WTC11 (cell line): Measurements from ENCODE around the gene RYR2. TPM values are rescaled to one million over a fixed set of nuclear protein-coding genes. Genes with fewer than 3 reads are reported as not detected.

Experiments
- ATAC-seq: fragments of 200-7000 bp; cut with Tn5 transposase; 2 replicates; pipeline ENCODE4 v1.10.0; 2021; ENCODE audit warnings: mild to moderate bottlenecking, moderate library complexity
- CTCF ChIA-PET: fragments of 300-600 bp; sonication (Branson Sonifier 250); formaldehyde crosslinking; loops from one replicate; lab custom pipeline; 2021; ENCODE audit warnings: antibody characterized with exemption; lab: Charles Lee
- POLR2A ChIA-PET: fragments of 350-600 bp; sonication (Branson Sonifier 250); formaldehyde crosslinking; loops from one replicate; lab custom pipeline; 2021; ENCODE audit warnings: antibody characterized with exemption; lab: Charles Lee
- DNase-seq: peaks from one replicate; pipeline ENCODE4 v3.0.0; 2021; ENCODE audit warnings: low spot score
- H3K27ac Mint-ChIP-seq: 2 replicates; pipeline ENCODE4 v1.8.0; 2021; ENCODE audit warnings: mixed read lengths
- H3K27me3 Mint-ChIP-seq: 2 replicates; pipeline ENCODE4 v1.8.0; 2021; ENCODE audit warnings: low read depth, mild to moderate bottlenecking, moderate library complexity, mixed read lengths
- H3K36me3 Mint-ChIP-seq: 2 replicates; pipeline ENCODE4 v1.8.0; 2021; ENCODE audit warnings: mixed read lengths
- H3K4me1 Mint-ChIP-seq: 2 replicates; pipeline ENCODE4 v1.8.0; 2022; ENCODE audit warnings: mixed read lengths
- H3K4me3 Mint-ChIP-seq: 2 replicates; pipeline ENCODE4 v1.8.0; 2021; ENCODE audit warnings: mild to moderate bottlenecking, moderate library complexity, mixed read lengths
- H3K9me3 Mint-ChIP-seq: 2 replicates; pipeline ENCODE4 v1.8.0; 2021; ENCODE audit warnings: mixed read lengths
- ELF4 ChIP-seq: sonication (generic); formaldehyde crosslinking; IDR thresholded peaks from 2 replicates; pipeline ENCODE4 v1.8.1; 2022; ENCODE audit warnings: low read depth, mild to moderate bottlenecking, moderate library complexity, missing genetic modification reagents
- GRHL2 ChIP-seq: fragments of 250-450 bp; sonication (Bioruptor Pico); IDR thresholded peaks from 2 replicates; pipeline ENCODE4 v1.8.0; 2022; ENCODE audit warnings: mild to moderate bottlenecking, moderate library complexity; ENCODE audit not compliant: insufficient replicate concordance, severe bottlenecking
- IRF2 ChIP-seq: sonication (generic); formaldehyde crosslinking; IDR thresholded peaks from 2 replicates; pipeline ENCODE4 v1.8.0; 2022; ENCODE audit warnings: low read depth, missing genetic modification reagents, borderline replicate concordance
- JAZF1 ChIP-seq: fragments of 250-450 bp; sonication (Bioruptor Pico); IDR thresholded peaks from 2 replicates; pipeline ENCODE4 v1.9.0; 2021; ENCODE audit warnings: moderate library complexity, mild to moderate bottlenecking, inconsistent platforms
- TCF7 ChIP-seq: sonication (generic); formaldehyde crosslinking; IDR thresholded peaks from 2 replicates; pipeline ENCODE4 v1.8.0; 2022; ENCODE audit warnings: mild to moderate bottlenecking, low read depth, missing genetic modification reagents, moderate library complexity
- TEAD4 ChIP-seq: sonication (generic); formaldehyde crosslinking; IDR thresholded peaks from 2 replicates; pipeline ENCODE4 v1.8.0; 2022; ENCODE audit warnings: mild to moderate bottlenecking, missing genetic modification reagents
- total RNA-seq: library from RNA; stranded (reverse); gene quantifications from 3 replicates; pipeline ENCODE4 v1.2.3, GENCODE V29; 2021
- TF ChIP-seq, protein P1 (sequence below): sonication (generic); formaldehyde crosslinking; IDR thresholded peaks from 2 replicates; pipeline ENCODE4 v1.8.0; 2023; ENCODE audit warnings: missing genetic modification reagents, mild to moderate bottlenecking, borderline replicate concordance
- TF ChIP-seq, protein P2 (sequence below): sonication (generic); formaldehyde crosslinking; IDR thresholded peaks from 2 replicates; pipeline ENCODE4 v1.8.0; 2022; ENCODE audit warnings: mild to moderate bottlenecking, missing genetic modification reagents
- TF ChIP-seq, protein P3 (sequence below): sonication (generic); formaldehyde crosslinking; conservative IDR thresholded peaks from 2 replicates; pipeline ENCODE4 v1.8.1; 2022; ENCODE audit warnings: mild to moderate bottlenecking, missing genetic modification reagents
- TF ChIP-seq, protein P4 (sequence below): sonication (generic); formaldehyde crosslinking; IDR thresholded peaks from 2 replicates; pipeline ENCODE4 v1.8.1; 2023; ENCODE audit warnings: mild to moderate bottlenecking, missing genetic modification reagents
- TF ChIP-seq, protein P5 (sequence below): sonication (generic); formaldehyde crosslinking; IDR thresholded peaks from 2 replicates; pipeline ENCODE4 v1.8.1; 2023; ENCODE audit warnings: mild to moderate bottlenecking, missing genetic modification reagents
- TF ChIP-seq, protein P6 (sequence below): fragments of 250-450 bp; sonication (Bioruptor Pico); IDR thresholded peaks from 2 replicates; pipeline ENCODE4 v1.9.0; 2021; ENCODE audit warnings: mild to moderate bottlenecking, borderline replicate concordance
- TF ChIP-seq, protein P7 (sequence below): fragments of 200-600 bp; IDR thresholded peaks from 2 replicates; pipeline ENCODE4 v1.8.0; 2022; ENCODE audit warnings: antibody characterized with exemption
- TF ChIP-seq, protein P8 (sequence below): sonication (generic); formaldehyde crosslinking; IDR thresholded peaks from 2 replicates; pipeline ENCODE4 v1.8.1; 2023; ENCODE audit warnings: mild to moderate bottlenecking, moderate library complexity, missing genetic modification reagents

The RYR2 gene
- total RNA-seq, 1 experiment from 2014 or later: 7.9 TPM

DNA sequence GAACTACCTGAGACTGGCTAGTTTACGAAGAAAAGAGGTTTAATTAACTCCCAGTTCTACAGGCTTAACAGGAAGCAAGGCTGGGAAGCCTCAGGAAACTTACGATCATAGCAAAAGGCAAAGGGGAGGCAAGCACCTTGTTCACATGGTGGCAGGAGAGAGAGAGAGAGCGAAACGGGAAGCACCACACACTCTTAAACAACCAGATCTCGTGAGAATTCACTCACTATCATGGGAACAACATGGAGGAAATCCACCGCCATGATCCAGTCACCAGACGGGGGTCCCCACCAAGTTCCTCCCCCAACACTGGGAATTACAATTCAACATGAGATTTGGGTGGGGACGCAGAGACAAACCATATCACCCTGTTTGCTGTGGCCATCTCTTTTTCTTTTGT is 49.5 kb upstream of the RYR2 start:
- TF ChIP-seq, protein P1, sequence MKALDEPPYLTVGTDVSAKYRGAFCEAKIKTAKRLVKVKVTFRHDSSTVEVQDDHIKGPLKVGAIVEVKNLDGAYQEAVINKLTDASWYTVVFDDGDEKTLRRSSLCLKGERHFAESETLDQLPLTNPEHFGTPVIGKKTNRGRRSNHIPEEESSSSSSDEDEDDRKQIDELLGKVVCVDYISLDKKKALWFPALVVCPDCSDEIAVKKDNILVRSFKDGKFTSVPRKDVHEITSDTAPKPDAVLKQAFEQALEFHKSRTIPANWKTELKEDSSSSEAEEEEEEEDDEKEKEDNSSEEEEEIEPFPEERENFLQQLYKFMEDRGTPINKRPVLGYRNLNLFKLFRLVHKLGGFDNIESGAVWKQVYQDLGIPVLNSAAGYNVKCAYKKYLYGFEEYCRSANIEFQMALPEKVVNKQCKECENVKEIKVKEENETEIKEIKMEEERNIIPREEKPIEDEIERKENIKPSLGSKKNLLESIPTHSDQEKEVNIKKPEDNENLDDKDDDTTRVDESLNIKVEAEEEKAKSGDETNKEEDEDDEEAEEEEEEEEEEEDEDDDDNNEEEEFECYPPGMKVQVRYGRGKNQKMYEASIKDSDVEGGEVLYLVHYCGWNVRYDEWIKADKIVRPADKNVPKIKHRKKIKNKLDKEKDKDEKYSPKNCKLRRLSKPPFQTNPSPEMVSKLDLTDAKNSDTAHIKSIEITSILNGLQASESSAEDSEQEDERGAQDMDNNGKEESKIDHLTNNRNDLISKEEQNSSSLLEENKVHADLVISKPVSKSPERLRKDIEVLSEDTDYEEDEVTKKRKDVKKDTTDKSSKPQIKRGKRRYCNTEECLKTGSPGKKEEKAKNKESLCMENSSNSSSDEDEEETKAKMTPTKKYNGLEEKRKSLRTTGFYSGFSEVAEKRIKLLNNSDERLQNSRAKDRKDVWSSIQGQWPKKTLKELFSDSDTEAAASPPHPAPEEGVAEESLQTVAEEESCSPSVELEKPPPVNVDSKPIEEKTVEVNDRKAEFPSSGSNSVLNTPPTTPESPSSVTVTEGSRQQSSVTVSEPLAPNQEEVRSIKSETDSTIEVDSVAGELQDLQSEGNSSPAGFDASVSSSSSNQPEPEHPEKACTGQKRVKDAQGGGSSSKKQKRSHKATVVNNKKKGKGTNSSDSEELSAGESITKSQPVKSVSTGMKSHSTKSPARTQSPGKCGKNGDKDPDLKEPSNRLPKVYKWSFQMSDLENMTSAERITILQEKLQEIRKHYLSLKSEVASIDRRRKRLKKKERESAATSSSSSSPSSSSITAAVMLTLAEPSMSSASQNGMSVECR: no peak
- TF ChIP-seq, protein P2, sequence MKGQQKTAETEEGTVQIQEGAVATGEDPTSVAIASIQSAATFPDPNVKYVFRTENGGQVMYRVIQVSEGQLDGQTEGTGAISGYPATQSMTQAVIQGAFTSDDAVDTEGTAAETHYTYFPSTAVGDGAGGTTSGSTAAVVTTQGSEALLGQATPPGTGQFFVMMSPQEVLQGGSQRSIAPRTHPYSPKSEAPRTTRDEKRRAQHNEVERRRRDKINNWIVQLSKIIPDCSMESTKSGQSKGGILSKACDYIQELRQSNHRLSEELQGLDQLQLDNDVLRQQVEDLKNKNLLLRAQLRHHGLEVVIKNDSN (CRISPR knock-in tag): no peak
- TF ChIP-seq, protein P3, sequence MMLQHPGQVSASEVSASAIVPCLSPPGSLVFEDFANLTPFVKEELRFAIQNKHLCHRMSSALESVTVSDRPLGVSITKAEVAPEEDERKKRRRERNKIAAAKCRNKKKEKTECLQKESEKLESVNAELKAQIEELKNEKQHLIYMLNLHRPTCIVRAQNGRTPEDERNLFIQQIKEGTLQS (CRISPR knock-in tag): no peak
- TF ChIP-seq, protein P4, sequence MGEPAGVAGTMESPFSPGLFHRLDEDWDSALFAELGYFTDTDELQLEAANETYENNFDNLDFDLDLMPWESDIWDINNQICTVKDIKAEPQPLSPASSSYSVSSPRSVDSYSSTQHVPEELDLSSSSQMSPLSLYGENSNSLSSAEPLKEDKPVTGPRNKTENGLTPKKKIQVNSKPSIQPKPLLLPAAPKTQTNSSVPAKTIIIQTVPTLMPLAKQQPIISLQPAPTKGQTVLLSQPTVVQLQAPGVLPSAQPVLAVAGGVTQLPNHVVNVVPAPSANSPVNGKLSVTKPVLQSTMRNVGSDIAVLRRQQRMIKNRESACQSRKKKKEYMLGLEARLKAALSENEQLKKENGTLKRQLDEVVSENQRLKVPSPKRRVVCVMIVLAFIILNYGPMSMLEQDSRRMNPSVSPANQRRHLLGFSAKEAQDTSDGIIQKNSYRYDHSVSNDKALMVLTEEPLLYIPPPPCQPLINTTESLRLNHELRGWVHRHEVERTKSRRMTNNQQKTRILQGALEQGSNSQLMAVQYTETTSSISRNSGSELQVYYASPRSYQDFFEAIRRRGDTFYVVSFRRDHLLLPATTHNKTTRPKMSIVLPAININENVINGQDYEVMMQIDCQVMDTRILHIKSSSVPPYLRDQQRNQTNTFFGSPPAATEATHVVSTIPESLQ (CRISPR knock-in tag): no peak
- TF ChIP-seq ELF4 (CRISPR knock-in tag): no peak
- TF ChIP-seq, protein P5, sequence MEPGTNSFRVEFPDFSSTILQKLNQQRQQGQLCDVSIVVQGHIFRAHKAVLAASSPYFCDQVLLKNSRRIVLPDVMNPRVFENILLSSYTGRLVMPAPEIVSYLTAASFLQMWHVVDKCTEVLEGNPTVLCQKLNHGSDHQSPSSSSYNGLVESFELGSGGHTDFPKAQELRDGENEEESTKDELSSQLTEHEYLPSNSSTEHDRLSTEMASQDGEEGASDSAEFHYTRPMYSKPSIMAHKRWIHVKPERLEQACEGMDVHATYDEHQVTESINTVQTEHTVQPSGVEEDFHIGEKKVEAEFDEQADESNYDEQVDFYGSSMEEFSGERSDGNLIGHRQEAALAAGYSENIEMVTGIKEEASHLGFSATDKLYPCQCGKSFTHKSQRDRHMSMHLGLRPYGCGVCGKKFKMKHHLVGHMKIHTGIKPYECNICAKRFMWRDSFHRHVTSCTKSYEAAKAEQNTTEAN (CRISPR knock-in tag): no peak
- TF ChIP-seq, protein P6, sequence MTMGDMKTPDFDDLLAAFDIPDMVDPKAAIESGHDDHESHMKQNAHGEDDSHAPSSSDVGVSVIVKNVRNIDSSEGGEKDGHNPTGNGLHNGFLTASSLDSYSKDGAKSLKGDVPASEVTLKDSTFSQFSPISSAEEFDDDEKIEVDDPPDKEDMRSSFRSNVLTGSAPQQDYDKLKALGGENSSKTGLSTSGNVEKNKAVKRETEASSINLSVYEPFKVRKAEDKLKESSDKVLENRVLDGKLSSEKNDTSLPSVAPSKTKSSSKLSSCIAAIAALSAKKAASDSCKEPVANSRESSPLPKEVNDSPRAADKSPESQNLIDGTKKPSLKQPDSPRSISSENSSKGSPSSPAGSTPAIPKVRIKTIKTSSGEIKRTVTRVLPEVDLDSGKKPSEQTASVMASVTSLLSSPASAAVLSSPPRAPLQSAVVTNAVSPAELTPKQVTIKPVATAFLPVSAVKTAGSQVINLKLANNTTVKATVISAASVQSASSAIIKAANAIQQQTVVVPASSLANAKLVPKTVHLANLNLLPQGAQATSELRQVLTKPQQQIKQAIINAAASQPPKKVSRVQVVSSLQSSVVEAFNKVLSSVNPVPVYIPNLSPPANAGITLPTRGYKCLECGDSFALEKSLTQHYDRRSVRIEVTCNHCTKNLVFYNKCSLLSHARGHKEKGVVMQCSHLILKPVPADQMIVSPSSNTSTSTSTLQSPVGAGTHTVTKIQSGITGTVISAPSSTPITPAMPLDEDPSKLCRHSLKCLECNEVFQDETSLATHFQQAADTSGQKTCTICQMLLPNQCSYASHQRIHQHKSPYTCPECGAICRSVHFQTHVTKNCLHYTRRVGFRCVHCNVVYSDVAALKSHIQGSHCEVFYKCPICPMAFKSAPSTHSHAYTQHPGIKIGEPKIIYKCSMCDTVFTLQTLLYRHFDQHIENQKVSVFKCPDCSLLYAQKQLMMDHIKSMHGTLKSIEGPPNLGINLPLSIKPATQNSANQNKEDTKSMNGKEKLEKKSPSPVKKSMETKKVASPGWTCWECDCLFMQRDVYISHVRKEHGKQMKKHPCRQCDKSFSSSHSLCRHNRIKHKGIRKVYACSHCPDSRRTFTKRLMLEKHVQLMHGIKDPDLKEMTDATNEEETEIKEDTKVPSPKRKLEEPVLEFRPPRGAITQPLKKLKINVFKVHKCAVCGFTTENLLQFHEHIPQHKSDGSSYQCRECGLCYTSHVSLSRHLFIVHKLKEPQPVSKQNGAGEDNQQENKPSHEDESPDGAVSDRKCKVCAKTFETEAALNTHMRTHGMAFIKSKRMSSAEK: no peak
- no peak for TF ChIP-seq TEAD4 (CRISPR knock-in tag)
- no peak for TF ChIP-seq IRF2 (CRISPR knock-in tag)
- TF ChIP-seq, all 79 proteins: peak for 0
- no peak for DNase-seq
- peaks cover 35% of the 10 kb centered on the region for H3K9me3 Mint-ChIP-seq
- no peak for ATAC-seq
- H3K4me3 Mint-ChIP-seq: no peak overlapping the region
- ChIA-PET POLR2A (no interaction called here), CTCF (no interaction called here)
- peak overlapping the region; percentile 93; the same call in 1 of the 2 replicates for H3K27ac Mint-ChIP-seq
- H3K36me3 Mint-ChIP-seq: peaks cover 21% of the 10 kb centered on the region
- H3K4me1 Mint-ChIP-seq: peaks cover under 1% of the 10 kb centered on the region
- H3K27me3 Mint-ChIP-seq: peaks cover 7% of the 10 kb centered on the region; the same call in 1 of the 2 replicates

DNA sequence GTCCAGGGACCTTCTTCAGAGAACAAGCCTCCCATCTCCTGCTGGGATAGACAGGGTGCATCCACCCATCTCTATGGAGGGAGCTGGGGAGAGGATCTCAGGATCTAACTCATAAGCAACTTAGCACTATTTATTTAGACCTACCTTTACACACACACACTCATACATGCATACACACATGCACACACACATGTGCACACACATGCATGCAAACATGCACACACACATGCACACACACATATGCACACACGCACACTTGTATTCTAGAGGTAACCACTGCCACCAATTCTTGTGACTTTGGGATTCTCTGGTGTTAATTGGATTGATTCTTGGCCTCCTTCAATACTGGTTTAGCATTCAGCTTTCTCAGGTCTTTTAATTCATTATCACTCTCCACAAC is 47.5 kb upstream of the RYR2 start:
- no peak for TF ChIP-seq GRHL2
- TF ChIP-seq, protein P7, sequence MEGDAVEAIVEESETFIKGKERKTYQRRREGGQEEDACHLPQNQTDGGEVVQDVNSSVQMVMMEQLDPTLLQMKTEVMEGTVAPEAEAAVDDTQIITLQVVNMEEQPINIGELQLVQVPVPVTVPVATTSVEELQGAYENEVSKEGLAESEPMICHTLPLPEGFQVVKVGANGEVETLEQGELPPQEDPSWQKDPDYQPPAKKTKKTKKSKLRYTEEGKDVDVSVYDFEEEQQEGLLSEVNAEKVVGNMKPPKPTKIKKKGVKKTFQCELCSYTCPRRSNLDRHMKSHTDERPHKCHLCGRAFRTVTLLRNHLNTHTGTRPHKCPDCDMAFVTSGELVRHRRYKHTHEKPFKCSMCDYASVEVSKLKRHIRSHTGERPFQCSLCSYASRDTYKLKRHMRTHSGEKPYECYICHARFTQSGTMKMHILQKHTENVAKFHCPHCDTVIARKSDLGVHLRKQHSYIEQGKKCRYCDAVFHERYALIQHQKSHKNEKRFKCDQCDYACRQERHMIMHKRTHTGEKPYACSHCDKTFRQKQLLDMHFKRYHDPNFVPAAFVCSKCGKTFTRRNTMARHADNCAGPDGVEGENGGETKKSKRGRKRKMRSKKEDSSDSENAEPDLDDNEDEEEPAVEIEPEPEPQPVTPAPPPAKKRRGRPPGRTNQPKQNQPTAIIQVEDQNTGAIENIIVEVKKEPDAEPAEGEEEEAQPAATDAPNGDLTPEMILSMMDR: no peak
- TF ChIP-seq TCF7: no peak
- TF ChIP-seq JAZF1 (CRISPR knock-in tag): no peak
- TF ChIP-seq, protein P8, sequence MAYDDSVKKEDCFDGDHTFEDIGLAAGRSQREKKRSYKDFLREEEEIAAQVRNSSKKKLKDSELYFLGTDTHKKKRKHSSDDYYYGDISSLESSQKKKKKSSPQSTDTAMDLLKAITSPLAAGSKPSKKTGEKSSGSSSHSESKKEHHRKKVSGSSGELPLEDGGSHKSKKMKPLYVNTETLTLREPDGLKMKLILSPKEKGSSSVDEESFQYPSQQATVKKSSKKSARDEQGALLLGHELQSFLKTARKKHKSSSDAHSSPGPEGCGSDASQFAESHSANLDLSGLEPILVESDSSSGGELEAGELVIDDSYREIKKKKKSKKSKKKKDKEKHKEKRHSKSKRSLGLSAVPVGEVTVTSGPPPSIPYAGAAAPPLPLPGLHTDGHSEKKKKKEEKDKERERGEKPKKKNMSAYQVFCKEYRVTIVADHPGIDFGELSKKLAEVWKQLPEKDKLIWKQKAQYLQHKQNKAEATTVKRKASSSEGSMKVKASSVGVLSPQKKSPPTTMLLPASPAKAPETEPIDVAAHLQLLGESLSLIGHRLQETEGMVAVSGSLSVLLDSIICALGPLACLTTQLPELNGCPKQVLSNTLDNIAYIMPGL (CRISPR knock-in tag): no peak
- no peak overlapping the region for H3K4me3 Mint-ChIP-seq
- no peak for ATAC-seq
- DNase-seq: no peak
- H3K27ac Mint-ChIP-seq: no peak overlapping the region
- CTCF ChIA-PET: no interaction called here
- H3K9me3 Mint-ChIP-seq: peaks cover 25% of the 10 kb centered on the region
- H3K4me1 Mint-ChIP-seq: peaks cover 20% of the 10 kb centered on the region
- peaks cover 7% of the 10 kb centered on the region; the same call in 1 of the 2 replicates for H3K27me3 Mint-ChIP-seq
- POLR2A ChIA-PET: no interaction called here
- H3K36me3 Mint-ChIP-seq: peaks cover 13% of the 10 kb centered on the region
